ENCODE results near the gene CNTRL. TPM values are rescaled to one million over a fixed set of nuclear protein-coding genes. Genes with fewer than 3 reads are reported as not detected.

The CNTRL gene
- total and polyA plus RNA-seq, 2 of the 8 experiments (the other 6 are each of a cell fraction or from before 2014, with no cell fraction given): 5.1 to 13.9 TPM

GRCh38 chr9:121157939-121158338 lies 83.2 kb downstream of the CNTRL start:
- H2BK5ac ChIP-seq (ENCODE audit: low read depth, low read length): no peak overlapping the region
- H2BK20ac ChIP-seq (ENCODE audit: low read length): no peak overlapping the region
- no peak overlapping the region for H3K4me3 ChIP-seq (ENCODE audit: extremely low read depth in 1 of 4, insufficient read depth in 2 of 4, low read depth in 3 of 4, low read length in 4 of 4)
- H2AFZ ChIP-seq (ENCODE audit: low read length): no peak overlapping the region
- no peak overlapping the region for H3K9ac ChIP-seq (replicated peaks in 1 of 4; ENCODE audit: extremely low read depth in 1 of 4, low read depth in 3 of 4, low read length in 3 of 4)
- H3K9me3 ChIP-seq (ENCODE audit: insufficient read depth in 2 of 2, low read depth in 1 of 2, low read length in 1 of 2): no peaks in the 10 kb centered on the region
- no peak overlapping the region for H3K18ac ChIP-seq (ENCODE audit: extremely low read depth, low read length)
- no peak overlapping the region for H4K8ac ChIP-seq (ENCODE audit: extremely low read depth, insufficient read depth, low read length)
- 83% methylated on average over 4 of the region's 4 CpGs; no CpG with 5 or more reads in 1 of the 2 experiments for WGBS, 2 experiments (ENCODE audit: extremely low coverage in 1 of 2, insufficient coverage in 1 of 2, insufficient read length in 1 of 2, insufficient replicate concordance in 2 of 2, low coverage in 1 of 2, low lambda C conversion rate in 2 of 2, missing lambda C conversion rate in 1 of 2)
- no peak for TF ChIP-seq TBP (IDR thresholded peaks at IDR 0.05; ENCODE audit: low read depth, low read length)
- H3K4me1 ChIP-seq (replicated peaks in 1 of 4; ENCODE audit: control insufficient read depth in 3 of 4, insufficient read depth in 4 of 4, low read length in 3 of 4): no peaks in the 10 kb centered on the region
- no peak overlapping the region for H3K23ac ChIP-seq (ENCODE audit: insufficient read length)
- POLR2A ChIA-PET (ENCODE audit: partially characterized antibody): no interaction called here
- FAIRE-seq (no peak), DNase-seq (ENCODE audit: low read depth in 1 of 2, low spot score in 2 of 2) (no peak)
- H3K27me3 ChIP-seq (replicated peaks in 1 of 4; ENCODE audit: control insufficient read depth in 3 of 4, extremely low read depth in 1 of 4, insufficient read depth in 3 of 4, low read length in 3 of 4): no peaks in the 10 kb centered on the region
- H2BK120ac ChIP-seq (replicated peaks; ENCODE audit: low read depth, low read length): no peak overlapping the region
- H3K27ac ChIP-seq (ENCODE audit: low read depth, low read length): no peak overlapping the region
- no peak overlapping the region for H2BK12ac ChIP-seq (ENCODE audit: low read depth, low read length)
- peaks cover 0 to 1% of the 10 kb centered on the region in 2 experiments for H4K20me1 ChIP-seq (replicated peaks in 1 of 2; ENCODE audit: control insufficient read depth in 1 of 2, insufficient read depth in 2 of 2, low read length in 2 of 2)
- H3K56ac ChIP-seq (replicated peaks; ENCODE audit: insufficient read length, low read depth, low read length): no peak overlapping the region
- peaks cover 0 to 5% (median 3%) of the 10 kb centered on the region in 4 experiments; a peak in 4 of 8 replicates for H3K36me3 ChIP-seq (ENCODE audit: control insufficient read depth in 2 of 4, insufficient read depth in 4 of 4, low read length in 3 of 4)
- no peak overlapping the region for H4K5ac ChIP-seq (ENCODE audit: insufficient read length, low read depth, low read length)
- no peak overlapping the region for H2BK15ac ChIP-seq (ENCODE audit: low read length)
- no peak overlapping the region for H4K91ac ChIP-seq (replicated peaks; ENCODE audit: insufficient read length, low read length)
- H3K79me1 ChIP-seq (ENCODE audit: low read depth, low read length): no peaks in the 10 kb centered on the region; the same call in 1 of the 2 replicates
- H3K4me2 ChIP-seq (ENCODE audit: insufficient read depth in 1 of 2, low read depth in 2 of 2, low read length in 2 of 2): no peak overlapping the region
- H3K4ac ChIP-seq (replicated peaks; ENCODE audit: insufficient read length, low read depth, low read length): no peak overlapping the region
- H3K23me2 ChIP-seq (ENCODE audit: low read depth, low read length): no peaks in the 10 kb centered on the region
- no peak overlapping the region for H2AK5ac ChIP-seq (ENCODE audit: low read depth, low read length)
- no peaks in the 10 kb centered on the region for H3K79me2 ChIP-seq (ENCODE audit: control insufficient read depth in 1 of 2, insufficient read depth in 2 of 2, low read length in 2 of 2)
- CTCF ChIA-PET (ENCODE audit: partially characterized antibody): interaction anchor here (0.8 to 1.3 kb wide), 3 partner anchors 10 to 71 kb away, joined by 3 read pairs; no protein-coding TSS in a partner anchor
- no peak overlapping the region for H3K14ac ChIP-seq (ENCODE audit: insufficient read length)
